Stimulated activated CD8-positive, alpha-beta memory T cell treated with anti-CD3 and anti-CD28 coated beads, Interleukin-15, amount 100 ng/mL, for 1 hour (primary cell): ENCODE measurements around the gene TUBB4B.

Source experiments
- DNase-seq: peaks from one replicate; pipeline ENCODE4 v3.0.0-alpha.2; 2020; ENCODE audit warnings: low read depth

Gene TUBB4B

DNA sequence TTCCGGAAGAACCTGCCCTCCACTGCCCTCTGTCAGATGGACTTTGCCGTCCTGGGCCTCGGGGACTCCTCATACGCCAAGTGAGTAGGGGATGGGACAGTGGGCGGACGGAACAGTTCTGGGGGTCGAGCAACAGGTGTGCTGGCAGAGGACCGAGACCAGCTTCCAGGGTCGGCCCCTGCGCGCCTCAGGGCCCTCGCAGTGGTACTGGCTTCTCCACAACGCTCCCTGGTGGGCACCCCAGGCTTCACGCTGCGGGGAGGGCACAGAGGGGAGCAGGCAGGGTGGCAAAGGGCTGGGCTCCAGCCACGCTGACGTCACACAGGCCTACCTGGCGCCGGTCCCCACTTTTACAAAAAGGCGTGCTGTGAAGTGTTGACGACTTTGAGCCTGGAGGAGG lies 28.6 kb upstream of the TUBB4B start:
- DNase-seq: no peak

DNA sequence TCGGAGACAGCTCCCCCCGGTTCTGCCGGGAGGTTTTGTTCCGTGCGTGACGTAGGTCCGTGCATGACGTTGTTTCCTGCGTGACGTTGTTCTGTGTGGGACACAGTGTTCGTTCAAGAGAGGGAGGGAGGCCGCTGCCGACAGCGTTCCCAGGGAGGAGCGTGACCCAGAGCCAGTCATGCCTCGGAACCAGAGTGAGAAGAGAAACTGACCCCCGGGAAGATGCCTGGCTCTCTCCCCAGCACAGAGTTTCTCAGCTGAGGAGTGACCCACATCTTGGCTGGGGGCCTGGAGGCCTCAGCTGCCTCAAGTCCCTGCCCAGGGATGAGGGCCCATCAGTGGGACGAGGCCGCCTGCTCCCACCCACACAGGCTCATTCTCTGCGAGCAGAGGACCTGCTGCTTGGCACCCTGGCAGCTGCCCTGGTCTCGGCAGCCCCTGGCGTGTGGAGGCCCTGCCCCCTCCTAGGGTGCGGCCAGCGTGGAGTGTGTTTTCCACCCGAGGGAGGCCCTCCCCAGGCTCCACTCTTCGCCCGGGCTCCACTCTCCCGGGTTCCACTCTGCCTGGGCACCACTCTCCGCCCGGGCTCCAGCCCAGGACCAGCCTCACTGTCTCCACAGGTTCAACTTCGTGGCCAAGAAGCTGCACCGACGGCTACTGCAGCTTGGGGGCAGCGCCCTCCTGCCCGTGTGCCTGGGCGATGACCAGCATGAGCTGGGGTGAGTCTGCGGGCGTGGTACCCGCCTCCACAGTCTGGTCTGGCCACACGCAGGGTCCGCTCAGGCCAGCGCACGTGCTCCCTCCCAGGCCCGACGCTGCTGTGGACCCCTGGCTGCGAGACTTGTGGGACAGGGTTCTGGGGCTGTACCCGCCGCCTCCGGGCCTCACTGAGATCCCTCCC lies 27.7 kb upstream of the TUBB4B start:
- no peak for DNase-seq

- no peak for DNase-seq
Measured at GRCh38 chr9:137214620-137215019, 26.5 kb upstream of the TUBB4B start.

DNA sequence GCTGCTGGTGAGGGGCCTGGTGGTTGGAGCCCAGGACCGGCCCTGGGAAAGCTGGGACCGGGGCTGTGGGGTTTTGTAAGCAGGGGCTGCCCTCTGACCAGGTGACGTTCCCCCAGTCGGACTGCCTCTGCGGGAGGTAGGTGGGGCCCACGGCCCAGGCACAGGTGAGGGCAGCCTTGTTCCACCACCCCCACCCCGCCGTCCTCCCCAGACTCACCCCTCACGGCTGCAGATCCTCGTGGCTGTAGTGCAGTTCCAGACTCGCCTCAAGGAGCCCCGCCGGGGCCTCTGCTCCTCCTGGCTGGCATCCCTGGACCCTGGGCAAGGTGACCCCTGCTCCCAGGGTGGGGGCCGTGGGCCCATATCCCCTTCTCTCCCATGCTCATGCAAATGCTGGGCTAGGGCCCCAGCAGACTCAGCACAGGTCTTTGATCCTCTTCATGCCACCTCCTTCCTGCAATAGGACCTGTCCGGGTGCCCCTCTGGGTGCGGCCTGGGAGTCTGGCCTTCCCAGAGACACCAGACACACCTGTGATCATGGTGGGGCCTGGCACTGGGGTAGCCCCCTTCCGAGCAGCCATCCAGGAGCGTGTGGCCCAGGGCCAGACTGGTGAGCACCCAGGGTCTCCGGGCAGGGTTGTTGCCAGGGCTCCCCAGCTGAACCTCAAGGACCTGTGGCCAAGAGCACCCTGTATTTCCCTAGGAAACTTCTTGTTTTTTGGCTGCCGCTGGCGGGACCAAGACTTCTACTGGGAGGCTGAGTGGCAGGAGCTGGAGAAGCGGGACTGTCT lies 25.7 kb upstream of the TUBB4B start:
- DNase-seq: no peak

- no peak for DNase-seq
Measured at GRCh38 chr9:137216188-137216965, 24.7 kb upstream of the TUBB4B start.

DNA sequence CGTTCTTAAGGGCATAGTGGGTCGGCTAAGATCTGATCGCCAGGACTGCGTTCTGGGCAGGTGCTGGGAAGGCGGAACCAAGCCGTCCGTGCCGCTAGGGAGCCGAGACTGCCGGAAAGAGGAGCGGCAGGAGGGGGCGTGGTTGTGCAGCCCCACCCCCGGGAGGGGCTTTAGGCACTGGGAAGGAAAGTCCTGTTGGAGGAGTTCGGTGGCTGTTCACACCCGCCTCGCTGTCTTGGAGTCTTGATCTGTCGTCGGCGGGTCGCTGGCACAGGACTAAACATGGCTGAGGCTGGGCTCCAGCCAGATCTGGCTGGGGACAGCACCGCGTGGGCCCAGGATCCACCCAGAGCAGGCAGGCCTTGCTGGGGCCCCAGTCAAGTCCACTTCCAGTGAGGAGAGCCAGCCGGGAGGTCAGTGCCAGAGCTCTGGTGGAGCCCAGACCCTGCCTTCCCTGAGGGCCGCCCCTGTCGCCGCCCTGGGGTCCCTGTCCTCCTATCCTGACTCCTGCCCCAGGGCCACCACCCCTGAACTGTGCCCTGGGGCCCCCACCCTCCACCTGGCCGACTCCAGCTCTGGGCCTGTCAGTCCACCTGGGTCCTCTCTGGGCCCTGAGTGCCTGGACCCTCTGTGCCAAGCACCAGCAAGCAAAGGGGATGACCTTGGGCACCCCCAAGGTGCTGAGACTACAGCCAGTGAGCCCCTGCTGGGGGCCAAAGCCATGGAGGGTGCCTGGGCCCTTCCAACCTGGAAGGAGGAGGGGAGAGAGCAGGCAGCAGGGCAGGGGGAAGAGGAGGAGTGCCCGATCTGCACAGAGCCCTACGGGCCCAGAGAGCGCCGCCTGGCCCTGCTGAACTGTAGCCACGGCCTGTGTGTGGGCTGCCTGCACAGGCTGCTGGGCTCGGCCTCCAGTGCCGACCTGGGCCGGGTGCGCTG lies 23.5 kb upstream of the TUBB4B start:
- no peak for DNase-seq

GRCh38 chr9:137218212-137218753 lies 22.8 kb upstream of the TUBB4B start:
- no peak for DNase-seq

DNA sequence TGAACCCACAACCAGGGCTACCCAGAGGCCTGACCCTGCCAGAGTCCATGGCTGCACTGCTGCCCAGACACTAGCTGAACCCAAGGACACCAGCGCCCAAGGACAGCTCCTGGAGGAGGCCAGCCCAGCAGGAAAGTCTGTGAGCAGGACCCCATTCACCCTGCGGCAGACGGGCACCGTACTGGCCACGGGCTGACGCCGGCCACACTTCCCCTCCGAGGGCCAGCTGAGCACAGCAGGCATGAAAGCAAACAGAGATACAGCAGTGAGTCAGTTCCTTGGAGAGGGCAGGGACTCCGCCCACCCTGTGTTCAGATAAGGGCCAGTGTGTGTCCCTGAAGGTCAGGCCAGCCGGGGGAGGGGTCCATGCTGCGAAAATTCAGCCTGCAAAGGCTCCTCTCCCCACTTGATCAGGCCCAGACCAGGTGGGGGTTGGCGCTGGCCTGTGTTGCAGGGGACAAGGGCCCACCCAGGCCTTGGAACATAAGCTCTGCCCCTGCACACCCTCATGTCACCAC lies 22.3 kb upstream of the TUBB4B start:
- DNase-seq: no peak

DNA sequence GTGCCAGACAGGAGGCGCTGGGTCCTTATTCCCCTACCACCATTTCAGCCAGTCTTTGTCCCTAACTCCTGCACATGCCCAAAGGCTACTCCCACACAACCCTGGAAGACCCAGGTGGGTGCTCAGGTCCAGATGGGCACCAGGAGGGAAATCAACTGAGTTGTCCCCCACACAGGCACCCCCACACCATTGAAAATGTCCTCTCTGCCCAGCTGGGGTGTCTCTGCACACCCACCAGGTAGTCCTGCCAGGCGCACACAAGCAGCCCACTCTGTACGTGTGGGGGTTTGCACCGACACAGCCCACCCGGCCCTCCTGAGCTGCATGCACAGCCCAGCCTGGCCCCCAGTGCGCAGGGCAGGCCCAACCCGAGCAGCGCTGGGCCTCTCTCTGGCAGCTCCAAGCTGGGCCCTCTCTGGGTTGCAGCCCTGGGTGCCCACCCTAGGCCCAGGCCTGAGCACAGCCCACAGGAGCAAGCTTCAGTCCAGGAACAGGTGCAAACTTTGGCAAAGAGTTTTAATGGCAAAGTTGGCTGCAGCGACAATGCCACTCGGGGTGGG lies 21.2 kb upstream of the TUBB4B start:
- DNase-seq: no peak

DNA sequence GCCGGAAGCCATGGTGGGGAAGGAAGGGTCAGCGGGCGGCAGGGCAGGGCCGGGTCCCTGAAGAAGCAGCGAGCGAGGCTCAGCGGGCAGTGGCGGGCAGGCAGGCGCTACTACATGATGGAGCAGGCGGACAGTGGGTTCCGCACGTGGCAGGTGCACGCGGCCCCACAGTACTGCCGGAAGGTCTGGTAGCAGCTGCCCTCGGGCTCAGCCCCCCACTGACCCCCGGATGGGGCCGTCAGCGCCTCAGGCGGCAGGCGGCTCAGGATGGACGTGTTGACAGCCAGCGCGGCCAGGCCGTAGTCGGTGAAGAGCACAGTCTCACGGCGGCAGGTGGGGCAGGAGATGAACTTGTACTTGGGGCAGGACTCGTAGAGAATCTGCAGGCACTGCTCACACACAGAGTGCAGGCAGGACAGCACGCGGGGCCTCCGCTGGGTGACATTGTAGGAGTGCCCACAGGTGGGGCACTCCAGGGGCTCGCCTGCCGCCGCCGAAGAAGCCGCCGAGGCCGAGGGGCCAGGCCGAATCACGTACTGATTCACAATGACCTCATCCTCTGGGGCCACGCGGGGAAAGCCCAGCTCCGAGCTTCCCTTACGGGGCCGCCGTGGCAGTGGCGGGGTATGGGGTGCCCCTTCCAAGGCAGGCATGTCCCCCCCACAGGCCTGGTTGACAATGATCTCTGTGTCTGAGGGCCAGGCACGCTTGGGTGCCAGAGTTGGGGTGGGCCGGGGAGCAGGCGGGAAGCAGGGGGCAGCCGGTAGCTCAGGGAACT lies 20.6 kb upstream of the TUBB4B start:
- DNase-seq: no peak

DNA sequence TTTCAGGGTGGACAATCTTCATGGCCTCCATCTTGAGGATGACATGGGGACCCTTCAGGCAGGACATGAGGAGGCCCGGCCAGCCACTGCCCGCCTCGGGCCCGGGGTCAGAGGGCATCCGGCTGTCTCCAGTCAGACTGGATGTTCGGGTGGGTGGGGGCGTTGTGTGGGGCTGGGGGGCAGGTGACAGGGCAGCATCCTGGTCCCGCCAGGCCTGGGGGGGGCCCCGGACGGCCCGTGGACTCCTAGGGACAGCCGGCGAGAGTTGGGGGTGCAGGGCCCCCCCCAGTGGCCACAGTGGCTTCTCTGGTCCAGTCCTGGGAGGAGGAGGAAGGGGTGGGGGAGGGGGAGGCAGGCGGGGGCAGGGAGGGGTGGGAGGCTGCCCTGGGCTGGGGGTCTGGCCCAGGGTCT lies 20.0 kb upstream of the TUBB4B start:
- DNase-seq: no peak

GRCh38 chr9:137221506-137222111 lies 19.5 kb upstream of the TUBB4B start:
- DNase-seq: no peak

DNA sequence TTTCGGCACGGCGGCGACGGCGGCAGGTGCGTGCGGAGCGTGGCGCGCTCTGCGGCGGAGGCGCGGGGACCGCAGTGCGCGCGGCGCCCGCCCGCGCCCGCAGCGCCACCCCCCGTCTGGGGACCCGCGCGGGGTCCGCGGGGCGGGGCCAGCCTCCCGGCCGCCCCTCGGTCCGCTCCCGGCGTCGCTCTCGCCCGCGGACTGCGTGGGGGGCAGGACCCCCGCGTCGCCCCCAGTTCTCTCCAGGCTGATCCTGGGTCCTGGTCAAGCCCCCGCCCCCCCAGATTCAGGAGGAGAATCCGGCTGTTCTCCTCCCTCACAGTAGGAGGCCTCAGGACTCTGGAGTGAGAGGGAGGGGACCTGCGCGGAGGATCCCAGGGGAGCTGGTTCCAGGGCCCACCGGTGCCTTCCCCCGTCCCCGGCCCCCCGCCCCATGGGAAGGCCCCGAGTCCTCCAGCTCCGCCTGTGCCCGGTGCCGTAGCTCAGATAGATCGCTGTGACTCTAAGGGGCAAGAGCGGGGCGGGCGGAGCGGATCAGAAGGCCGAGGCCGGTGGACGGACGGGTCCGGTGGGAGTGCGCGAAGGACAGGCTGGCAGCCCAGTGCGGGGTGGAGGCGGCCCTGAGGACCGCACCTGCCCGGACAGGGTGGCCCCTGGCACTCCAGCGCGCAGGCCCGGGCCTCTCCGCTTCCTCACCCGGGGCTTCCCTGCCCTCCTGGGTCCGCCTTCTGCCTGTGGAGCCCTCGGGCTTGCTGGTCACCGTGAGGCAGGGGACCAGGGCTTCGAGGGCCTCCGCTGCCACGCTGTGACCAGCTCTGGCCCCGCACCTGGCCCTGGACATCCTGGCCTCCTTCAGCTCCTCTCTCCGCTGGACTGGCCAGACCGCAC lies 18.7 kb upstream of the TUBB4B start, which contains the start of gene RNF208:
TSS of gene RNF208 (minus strand) at position 51 of the 888 bp plus-strand sequence. CDS start 1,028 bp downstream, outside the sequence.
- DNase-seq: no peak

DNA sequence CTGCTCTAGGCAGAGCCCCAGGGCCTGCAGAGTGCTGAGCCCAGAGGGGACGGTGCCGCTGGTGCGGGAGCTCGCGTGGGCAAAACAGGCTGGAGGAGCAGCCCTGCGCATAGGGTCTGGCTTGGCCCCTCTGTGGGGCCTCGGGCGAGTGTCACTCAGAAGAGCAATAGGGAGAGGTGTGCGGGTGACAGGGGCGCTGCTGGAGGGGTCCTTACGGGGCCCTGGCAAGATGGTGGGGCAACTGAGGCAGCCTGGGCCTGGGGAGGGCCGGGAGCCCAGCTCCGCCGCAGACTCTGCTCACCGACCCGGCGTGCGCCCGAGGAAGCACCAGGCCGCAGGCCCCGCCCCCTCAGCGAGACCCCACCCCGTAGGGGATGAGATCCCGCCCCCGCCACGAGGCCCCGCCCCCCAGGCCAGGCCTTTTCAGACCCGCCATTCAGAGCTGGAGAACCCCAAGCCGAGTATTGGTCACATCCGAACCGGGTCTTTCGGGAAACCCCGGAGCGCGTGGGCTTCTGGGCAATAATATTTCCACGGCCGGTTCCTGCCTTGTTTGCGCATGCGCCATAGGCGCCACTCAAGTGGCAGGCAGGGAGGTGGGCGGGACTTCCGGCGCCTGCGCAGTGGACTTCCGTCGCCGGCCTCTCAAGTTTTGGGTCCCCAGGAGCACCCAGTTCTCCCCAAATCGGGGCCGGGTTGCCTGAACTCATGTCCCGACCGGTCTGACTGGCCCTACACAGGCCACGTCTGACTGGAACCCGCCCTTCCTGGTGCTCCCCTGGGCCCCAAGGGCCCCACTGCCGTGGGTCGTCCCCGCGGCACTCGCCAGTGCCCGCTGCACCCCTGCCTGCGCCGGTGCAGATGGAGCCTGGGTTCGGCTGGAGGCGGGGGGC lies 17.8 kb upstream of the TUBB4B start:
- DNase-seq: peak; percentile 96

DNA sequence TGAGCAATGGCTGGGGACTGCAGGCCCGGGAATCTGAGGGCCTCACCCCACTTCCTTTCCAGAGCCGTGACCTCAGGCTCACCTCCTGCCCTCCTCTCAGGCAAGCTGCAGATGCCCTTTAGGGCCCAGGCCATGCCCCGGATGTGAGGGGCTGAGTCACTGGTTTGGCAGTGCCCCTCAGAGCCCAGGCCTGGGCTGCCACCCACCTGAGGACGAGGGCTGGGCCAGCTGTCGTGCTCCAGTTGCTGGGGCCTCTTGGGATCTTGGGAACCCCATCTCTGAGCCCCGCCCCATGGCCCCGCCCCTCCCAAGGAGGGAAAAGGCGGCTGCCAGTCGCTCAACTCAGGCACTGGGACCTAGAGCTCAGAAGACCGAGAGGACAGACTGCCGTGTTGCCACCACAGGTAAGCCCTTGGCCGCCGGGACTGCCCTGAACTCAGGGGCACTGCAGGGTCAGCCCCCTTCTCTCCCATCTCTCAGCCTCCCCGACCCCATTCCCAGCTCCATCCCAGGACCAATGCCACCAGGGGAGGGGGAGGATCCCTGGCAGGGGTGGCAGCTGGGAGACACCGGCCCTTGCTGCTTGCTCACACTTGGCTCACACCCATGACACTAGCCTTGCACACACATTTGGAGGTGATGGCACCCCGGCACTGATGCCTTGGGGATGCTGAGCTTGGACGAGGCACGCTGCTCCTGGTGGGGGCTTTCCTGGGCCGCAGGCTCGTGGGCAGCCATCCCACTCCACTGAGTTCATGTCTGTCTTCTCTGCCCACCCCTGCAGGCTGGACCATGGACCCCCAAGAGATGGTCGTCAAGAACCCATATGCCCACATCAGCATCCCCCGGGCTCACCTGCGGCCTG lies 16.0 kb upstream of the TUBB4B start, which contains the start of gene CYSRT1:
TSS of gene CYSRT1 (plus strand) at position 345 of the 865 bp plus-strand sequence. CDS start at position 793, 448 bp downstream.
- no peak for DNase-seq
